Stomach (tissue), 9 donors: ENCODE data around the gene CHTOP. TPM values are rescaled to one million over a fixed set of nuclear protein-coding genes. Genes with fewer than 3 reads are reported as not detected.

Experiments used
- DNase-seq, 2 donors: peaks; one replicate each; pipeline versions ENCODE4 v3.0.0 to v3.0.0-alpha.2; 2013 to 2019
- H3K27ac ChIP-seq, 5 donors: fragments of 200-600 bp in 4 of 5; sonication (generic) in 4 of 5; one replicate each; pipeline ENCODE4 v1.5.1; 2013 to 2019; ENCODE audit warnings: mild to moderate bottlenecking in 1 of 5, moderate library complexity in 1 of 5
- H3K27me3 ChIP-seq, 3 donors: fragments of 200-600 bp; sonication (generic); one replicate each; pipeline ENCODE4 v1.5.1; 2017 to 2019; ENCODE audit warnings: mixed run types in 1 of 3
- H3K36me3 ChIP-seq, 4 donors: fragments of 200-600 bp; sonication (generic); 1 replicate in 3 of 4; 2 replicates in 1 of 4; pipeline ENCODE4 v1.5.1; 2016 to 2019
- H3K4me1 ChIP-seq, 4 donors: fragments of 200-600 bp; sonication (generic); one replicate each; pipeline ENCODE4 v1.5.1; 2016 to 2019
- H3K4me3 ChIP-seq, 4 donors: fragments of 200-600 bp; sonication (generic) in 3 of 4; one replicate each; pipeline ENCODE4 v1.5.1; 2016 to 2019; ENCODE audit warnings: mild to moderate bottlenecking in 1 of 4
- H3K9me3 ChIP-seq, 4 donors: fragments of 200-600 bp; sonication (generic); one replicate each; pipeline ENCODE4 v1.5.1; 2016 to 2019
- EP300 ChIP-seq: sonication (generic); formaldehyde crosslinking; IDR thresholded peaks from one replicate; pipeline ENCODE4 v1.6.1; 2017; ENCODE audit warnings: antibody characterized with exemption
- POLR2A ChIP-seq, 4 donors: fragments of 450-650 bp; IDR thresholded peaks; one replicate each; pipeline ENCODE4 v1.6.1; 2016; ENCODE audit warnings: antibody characterized with exemption in 4 of 4, control low read depth in 2 of 4, mild to moderate bottlenecking in 1 of 4, moderate library complexity in 1 of 4
- POLR2AphosphoS5 ChIP-seq, 3 donors: sonication (generic); formaldehyde crosslinking; IDR thresholded peaks; one replicate each; pipeline ENCODE4 v1.6.1; 2016; ENCODE audit warnings: antibody characterized with exemption in 3 of 3
- WGBS, 5 donors: extraction: QIAGEN DNeasy Blood & Tissue Kit in 3 of 5; methylation state at CpG; one replicate each; pipeline versions ENCODE4 v1.1.5 to v1.1.7; 2013 to 2018; 5-methylcytosine and 5-hydroxymethylcytosine counted together
- intact Hi-C: fragments of 100-400 bp; cut with DNase I; formaldehyde crosslinking; loops from one replicate; pipeline ENCODE4 v1.15.1; 2023; ENCODE audit warnings: low total_unique reads
- polyA plus RNA-seq, 3 donors: library from polyadenylated mRNA; stranded (reverse); fragments of 200-250 nt; gene quantifications; one replicate each; pipeline ENCODE4 v1.2.3, GENCODE V29; 2013
- total RNA-seq, 5 donors: library from RNA; depleted of rRNA; stranded (reverse); fragments of >200 nt; gene quantifications; one replicate each; pipeline versions ENCODE4 v1.1.0 to v1.2.3, GENCODE V29; 2014 to 2016
- TF ChIP-seq, protein P1 (sequence below), 7 experiments: fragments of 450-650 bp in 4 of 7; fragments of 200-600 bp in 3 of 7; sonication (generic) in 3 of 7; IDR thresholded peaks; one replicate each; pipeline ENCODE4 v1.5.1; 2016 to 2019; ENCODE audit warnings: antibody characterized with exemption in 7 of 7, control low read depth in 2 of 7, mild to moderate bottlenecking in 1 of 7
- donor health status: healthy with polysubstance abuse.
- donor health status: Bipolar disorder and iron deficiency.
- donor health status: healthy.

Gene CHTOP
- total and polyA plus RNA-seq, 8 donors = 21.7 to 111 (median 49.6) TPM

DNA sequence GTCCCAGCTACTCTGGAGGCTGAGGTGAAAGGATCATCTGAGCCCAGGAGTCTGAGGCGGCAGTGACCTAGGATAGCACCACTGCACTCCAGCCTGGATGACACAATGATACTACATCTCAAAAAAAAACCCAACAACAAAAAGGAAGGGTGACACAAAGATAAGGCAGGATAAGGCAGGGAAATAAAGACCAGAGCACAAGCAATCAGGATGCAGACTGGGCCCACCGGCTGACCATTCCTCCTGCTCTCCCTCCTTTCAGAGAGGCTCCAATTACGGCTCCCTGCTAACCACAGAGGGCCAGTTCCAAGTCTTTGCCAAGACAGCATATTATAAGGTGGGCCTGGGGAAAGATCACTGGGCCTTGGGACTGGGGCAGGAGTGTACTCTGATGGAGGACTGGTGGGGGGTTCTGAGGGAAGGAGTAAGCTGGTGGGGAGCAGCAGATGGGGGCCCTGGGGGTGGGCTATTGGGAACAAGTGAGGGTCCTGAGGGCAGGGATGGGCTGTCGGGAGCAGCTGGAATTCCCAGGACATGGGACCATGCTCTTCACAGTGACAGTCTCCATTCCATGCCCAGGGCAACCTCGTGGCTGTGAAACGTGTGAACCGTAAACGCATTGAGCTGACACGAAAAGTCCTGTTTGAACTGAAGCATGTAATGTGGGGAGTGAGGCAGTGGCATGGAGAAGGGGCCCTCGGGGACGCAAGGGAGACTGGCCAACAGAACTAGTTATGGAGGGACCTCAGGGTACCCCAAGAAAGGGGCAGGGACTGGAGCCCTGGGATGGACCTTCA is 51.9 kb downstream of the CHTOP start:
- no peak for DNase-seq
- no peaks in the 10 kb centered on the region for H3K9me3 ChIP-seq
- peaks cover 0 to 7% (median 0%) of the 10 kb centered on the region in 4 donors for H3K4me1 ChIP-seq
- TF ChIP-seq POLR2AphosphoS5 (IDR thresholded peaks at IDR 0.05) = no peak
- no peak for TF ChIP-seq POLR2A (IDR thresholded peaks at IDR 0.05)
- TF ChIP-seq, protein P1, sequence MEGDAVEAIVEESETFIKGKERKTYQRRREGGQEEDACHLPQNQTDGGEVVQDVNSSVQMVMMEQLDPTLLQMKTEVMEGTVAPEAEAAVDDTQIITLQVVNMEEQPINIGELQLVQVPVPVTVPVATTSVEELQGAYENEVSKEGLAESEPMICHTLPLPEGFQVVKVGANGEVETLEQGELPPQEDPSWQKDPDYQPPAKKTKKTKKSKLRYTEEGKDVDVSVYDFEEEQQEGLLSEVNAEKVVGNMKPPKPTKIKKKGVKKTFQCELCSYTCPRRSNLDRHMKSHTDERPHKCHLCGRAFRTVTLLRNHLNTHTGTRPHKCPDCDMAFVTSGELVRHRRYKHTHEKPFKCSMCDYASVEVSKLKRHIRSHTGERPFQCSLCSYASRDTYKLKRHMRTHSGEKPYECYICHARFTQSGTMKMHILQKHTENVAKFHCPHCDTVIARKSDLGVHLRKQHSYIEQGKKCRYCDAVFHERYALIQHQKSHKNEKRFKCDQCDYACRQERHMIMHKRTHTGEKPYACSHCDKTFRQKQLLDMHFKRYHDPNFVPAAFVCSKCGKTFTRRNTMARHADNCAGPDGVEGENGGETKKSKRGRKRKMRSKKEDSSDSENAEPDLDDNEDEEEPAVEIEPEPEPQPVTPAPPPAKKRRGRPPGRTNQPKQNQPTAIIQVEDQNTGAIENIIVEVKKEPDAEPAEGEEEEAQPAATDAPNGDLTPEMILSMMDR (IDR thresholded peaks at IDR 0.05) = no peak
- no peak for TF ChIP-seq EP300
- no peak overlapping the region for H3K4me3 ChIP-seq
- no peak overlapping the region for H3K27ac ChIP-seq
- H3K36me3 ChIP-seq = peaks cover 0 to 76% (median 13%) of the 10 kb centered on the region in 4 donors
- intact Hi-C loops = no loop called here
- peaks cover 0 to 11% (median 7%) of the 10 kb centered on the region in 3 donors for H3K27me3 ChIP-seq
- WGBS, 5 donors = 78 to 87% (median 83%) methylated on average over 11 of the region's 11 CpGs

DNA sequence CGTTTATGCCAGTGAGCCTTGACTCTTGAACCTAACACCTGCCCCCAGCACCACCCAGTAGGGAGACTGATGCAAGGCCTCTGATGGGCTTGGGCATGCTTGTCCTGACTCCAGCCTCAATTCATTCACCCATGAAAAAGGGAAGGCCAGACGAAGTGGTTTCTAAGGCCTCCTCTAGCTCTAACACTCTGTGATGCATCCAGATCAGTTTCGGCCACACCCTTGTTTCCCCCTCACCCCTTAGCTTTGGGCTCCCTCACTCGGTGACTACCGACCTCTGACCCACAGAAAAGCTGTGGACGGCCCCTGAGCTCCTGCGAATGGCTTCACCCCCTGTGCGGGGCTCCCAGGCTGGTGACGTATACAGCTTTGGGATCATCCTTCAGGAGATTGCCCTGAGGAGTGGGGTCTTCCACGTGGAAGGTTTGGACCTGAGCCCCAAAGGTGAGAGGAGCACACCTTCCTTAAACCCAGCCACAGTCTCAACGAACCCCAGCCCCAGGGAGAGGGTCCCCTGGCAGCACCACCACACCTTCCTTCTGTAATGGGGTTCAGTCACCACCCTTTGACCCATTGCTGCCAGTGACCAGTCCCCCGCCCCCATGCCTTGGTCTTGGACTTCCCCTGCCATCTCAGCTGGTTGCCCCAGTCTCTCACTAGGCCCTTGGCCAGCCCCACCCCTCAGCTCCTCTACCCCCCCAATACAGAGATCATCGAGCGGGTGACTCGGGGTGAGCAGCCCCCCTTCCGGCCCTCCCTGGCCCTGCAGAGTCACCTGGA is 53.7 kb downstream of the CHTOP start:
- Histone ChIP-seq H3K27ac (no peak overlapping the region), H3K9me3 (no peaks in the 10 kb centered on the region), H3K27me3 (no peaks in the 10 kb centered on the region), H3K4me1 (peaks cover 0 to 6% (median 0%) of the 10 kb centered on the region in 4 donors), H3K4me3 (no peak overlapping the region), H3K36me3 (peaks cover 0 to 64% (median 13%) of the 10 kb centered on the region in 4 donors)
- DNase-seq = no peak
- 76 to 85% (median 83%) methylated on average over 15 to 16 of the region's 16 CpGs for WGBS, 5 donors
- intact Hi-C loops = no loop called here
- TF ChIP-seq POLR2A (IDR thresholded peaks at IDR 0.05) = no peak
- TF ChIP-seq, protein P1 (IDR thresholded peaks at IDR 0.05) = no peak
- TF ChIP-seq POLR2AphosphoS5 (IDR thresholded peaks at IDR 0.05) = no peak

DNA sequence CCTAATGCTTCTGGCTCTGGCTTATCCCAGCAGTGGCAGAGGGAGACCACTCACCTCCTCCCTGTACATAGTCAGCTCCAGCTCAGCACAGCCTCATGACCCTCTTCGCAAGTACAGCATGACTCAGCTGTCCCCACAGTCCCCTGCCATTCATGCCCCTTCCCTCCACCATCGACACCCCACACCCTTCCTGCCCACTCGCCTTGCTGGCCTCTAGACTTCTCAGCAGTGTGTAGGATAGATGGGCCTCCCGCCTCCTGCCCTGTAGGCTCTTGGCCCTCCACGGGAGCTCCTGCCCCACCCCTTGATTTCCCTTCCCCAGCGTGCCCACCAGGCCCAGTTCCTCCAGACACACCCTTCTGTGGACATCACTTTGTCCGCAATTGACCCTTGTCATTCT is 54.4 kb downstream of the CHTOP start:
- H3K4me3 ChIP-seq = no peak overlapping the region
- no peak for DNase-seq
- H3K36me3 ChIP-seq = peaks cover 0 to 58% (median 10%) of the 10 kb centered on the region in 4 donors
- TF ChIP-seq POLR2A (IDR thresholded peaks at IDR 0.05) (no peak), POLR2AphosphoS5 (IDR thresholded peaks at IDR 0.05) (no peak)
- TF ChIP-seq, protein P1 (IDR thresholded peaks at IDR 0.05) = no peak
- no peaks in the 10 kb centered on the region for H3K9me3 ChIP-seq
- no peaks in the 10 kb centered on the region for H3K27me3 ChIP-seq
- peaks cover 0 to 6% (median 0%) of the 10 kb centered on the region in 4 donors for H3K4me1 ChIP-seq
- H3K27ac ChIP-seq = no peak overlapping the region
- WGBS, 5 donors = 76 to 90% (median 85%) methylated on average over 7 of the region's 7 CpGs
- intact Hi-C loops = no loop called here

DNA sequence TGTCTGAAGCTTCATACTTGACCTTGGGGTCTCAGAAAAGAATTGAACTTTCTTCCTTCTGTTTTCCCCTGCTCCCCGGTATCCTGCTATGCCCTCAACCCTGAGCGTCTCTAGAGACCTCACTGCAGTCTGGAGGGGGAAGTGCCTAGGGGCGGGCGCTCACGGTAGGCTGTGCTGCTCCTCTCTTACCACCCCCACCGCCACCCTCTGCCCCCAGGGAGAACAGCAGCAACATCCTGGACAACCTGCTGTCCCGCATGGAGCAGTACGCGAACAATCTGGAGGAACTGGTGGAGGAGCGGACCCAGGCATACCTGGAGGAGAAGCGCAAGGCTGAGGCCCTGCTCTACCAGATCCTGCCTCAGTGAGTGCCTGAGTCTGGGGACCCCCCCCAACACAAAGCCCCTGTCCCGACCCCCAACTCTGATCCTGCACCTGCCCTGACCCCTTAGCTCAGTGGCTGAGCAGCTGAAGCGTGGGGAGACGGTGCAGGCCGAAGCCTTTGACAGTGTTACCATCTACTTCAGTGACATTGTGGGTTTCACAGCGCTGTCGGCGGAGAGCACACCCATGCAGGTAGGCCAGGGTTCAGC is 55.0 kb downstream of the CHTOP start:
- intact Hi-C loops = no loop called here
- DNase-seq = no peak
- no peaks in the 10 kb centered on the region for H3K27me3 ChIP-seq
- H3K36me3 ChIP-seq = peaks cover 0 to 60% (median 10%) of the 10 kb centered on the region in 4 donors
- WGBS, 5 donors = 87 to 90% (median 89%) methylated on average over 14 to 18 of the region's 18 CpGs
- no peak overlapping the region for H3K4me3 ChIP-seq
- H3K9me3 ChIP-seq = no peaks in the 10 kb centered on the region
- TF ChIP-seq, protein P1 (IDR thresholded peaks at IDR 0.05) = no peak
- no peak for TF ChIP-seq POLR2A (IDR thresholded peaks at IDR 0.05)
- no peak for TF ChIP-seq EP300
- TF ChIP-seq POLR2AphosphoS5 (IDR thresholded peaks at IDR 0.05) = no peak
- peaks cover 0 to 3% (median 0%) of the 10 kb centered on the region in 4 donors for H3K4me1 ChIP-seq
- no peak overlapping the region for H3K27ac ChIP-seq
